22Rv1 (cell line): ENCODE results near the gene UBAP2.

ENCODE experiments used
- H3K27ac ChIP-seq: fragments of 450-650 bp; 2 replicates; pipeline ENCODE4 v1.5.1; 2017
- CTCF ChIP-seq: fragments of 450-650 bp; IDR thresholded peaks from 2 replicates; pipeline ENCODE4 v1.5.1; 2017; ENCODE audit warnings: mild to moderate bottlenecking
- ZFX ChIP-seq: fragments of 450-650 bp; IDR thresholded peaks from 2 replicates; pipeline ENCODE4 v1.6.1; 2017; ENCODE audit warnings: antibody characterized with exemption, borderline replicate concordance

The UBAP2 gene

GRCh38 chr9:33995449-33995848 lies 53.2 kb downstream of the UBAP2 start:
- no peak for TF ChIP-seq ZFX
- no peak for TF ChIP-seq CTCF
- no peak overlapping the region for H3K27ac ChIP-seq

GRCh38 chr9:33993104-33993503 lies 55.6 kb downstream of the UBAP2 start:
- TF ChIP-seq ZFX (no peak), CTCF (no peak)
- H3K27ac ChIP-seq: no peak overlapping the region

- TF ChIP-seq ZFX: no peak
- no peak for TF ChIP-seq CTCF
- H3K27ac ChIP-seq: no peak overlapping the region
These were observed 56.1 kb downstream of the UBAP2 start for GRCh38 chr9:33992632-33993031.

- no peak overlapping the region for H3K27ac ChIP-seq
- TF ChIP-seq CTCF (no peak), ZFX (no peak)
These were observed 60.3 kb downstream of the UBAP2 start for GRCh38 chr9:33988219-33988890.

- H3K27ac ChIP-seq: no peak overlapping the region
- TF ChIP-seq ZFX: no peak
- TF ChIP-seq CTCF: no peak
These were observed 72.3 kb downstream of the UBAP2 start for GRCh38 chr9:33976414-33976813.

- H3K27ac ChIP-seq: no peak overlapping the region
These were observed 76.0 kb downstream of the UBAP2 start for GRCh38 chr9:33972698-33973097.

More at GRCh38 chr9:33972698-33973097, 76.0 kb downstream of the UBAP2 start:
- no peak for TF ChIP-seq ZFX
- TF ChIP-seq CTCF: no peak
